ENCODE results near the gene ZNF774. TPM values are rescaled to one million over a fixed set of nuclear protein-coding genes. Genes with fewer than 3 reads are reported as not detected.

ZNF774 gene
- total and polyA plus RNA-seq, 10 of the 15 experiments (the other 5 are each of a cell fraction or from before 2014, with no cell fraction given), result 0.35 to 2.5 (median 1.7) TPM

GRCh38 chr15:90376789-90377188 is 24.7 kb downstream of the ZNF774 start:
- Histone ChIP-seq H3K9me3 (replicated peaks; ENCODE audit: control insufficient read depth, insufficient read depth, low read length) (peaks cover 14% of the 10 kb centered on the region), H3K36me3 (ENCODE audit: control insufficient read depth in 2 of 2, insufficient read depth in 2 of 2, low read length in 1 of 2) (no peaks in the 10 kb centered on the region), H3K9ac (ENCODE audit: control insufficient read depth, insufficient read depth, low read length) (no peak overlapping the region), H3K27ac (ENCODE audit: control insufficient read depth, insufficient read depth) (peak overlapping the region; percentile 1; the same call in 1 of the 2 replicates), H3K4me1 (ENCODE audit: control insufficient read depth, insufficient read depth, low read length) (peaks cover 5% of the 10 kb centered on the region; the same call in 1 of the 2 replicates), H3K4me3 (no peak overlapping the region), H3K79me2 (ENCODE audit: control insufficient read depth, insufficient read depth, low read length) (no peaks in the 10 kb centered on the region), H2AFZ (ENCODE audit: control insufficient read depth, low read depth, low read length) (peak overlapping the region; percentile 73), H4K20me1 (ENCODE audit: control insufficient read depth, insufficient read depth) (no peaks in the 10 kb centered on the region), H3K27me3 (replicated peaks in 1 of 2; ENCODE audit: control insufficient read depth in 2 of 2, insufficient read depth in 2 of 2, low read length in 1 of 2) (no peaks in the 10 kb centered on the region), H3K4me2 (ENCODE audit: control insufficient read depth, insufficient read depth) (no peak overlapping the region)
- in situ Hi-C loops (cut with MboI) (no loop called here), intact Hi-C loops (cut with micrococcal nuclease; ENCODE audit: unreplicated experiment) (no loop called here)
- TF ChIP-seq, protein P1, sequence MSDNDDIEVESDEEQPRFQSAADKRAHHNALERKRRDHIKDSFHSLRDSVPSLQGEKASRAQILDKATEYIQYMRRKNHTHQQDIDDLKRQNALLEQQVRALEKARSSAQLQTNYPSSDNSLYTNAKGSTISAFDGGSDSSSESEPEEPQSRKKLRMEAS (IDR thresholded peaks at IDR 0.05; ENCODE audit: low read depth, low read length), result no peak
- TF ChIP-seq MTA3 (IDR thresholded peaks at IDR 0.05; ENCODE audit: borderline replicate concordance, low read length) (no peak), GABPA (IDR thresholded peaks at IDR 0.05; ENCODE audit: low read depth) (peak; percentile 64), NFYA (IDR thresholded peaks at IDR 0.05; ENCODE audit: borderline replicate concordance, low read depth, low read length) (no peak), RFX5 (IDR thresholded peaks at IDR 0.05; ENCODE audit: low read depth, low read length) (no peak), E4F1 (IDR thresholded peaks at IDR 0.05; ENCODE audit: borderline replicate concordance, partially characterized antibody) (no peak), SRF (IDR thresholded peaks at IDR 0.05; ENCODE audit: low read depth in 2 of 2, low read length in 2 of 2) (peak in 1 of 2 experiments; percentile 80; a peak in 2 of 4 replicates), RUNX3 (IDR thresholded peaks at IDR 0.05; ENCODE audit: low read length) (peak; percentile 67), ZBTB11 (CRISPR knock-in tag; IDR thresholded peaks at IDR 0.05) (no peak), EED (IDR thresholded peaks at IDR 0.05; ENCODE audit: low read depth) (0 out of 2 replicates have a peak, but pooled peaks have one; percentile 16), HDAC6 (IDR thresholded peaks at IDR 0.05; ENCODE audit: unreplicated experiment) (no peak), SMAD5 (IDR thresholded peaks at IDR 0.05; ENCODE audit: low read depth) (no peak), ETV6 (conservative IDR thresholded peaks at IDR 0.05 in 1 of 2, IDR thresholded peaks at IDR 0.05 in 1 of 2; ENCODE audit: borderline replicate concordance in 1 of 2, low read depth in 1 of 2) (peak in 1 of 2 experiments; percentile 30; a peak in 1 of 4 replicates)
- TF ChIP-seq, protein P2, sequence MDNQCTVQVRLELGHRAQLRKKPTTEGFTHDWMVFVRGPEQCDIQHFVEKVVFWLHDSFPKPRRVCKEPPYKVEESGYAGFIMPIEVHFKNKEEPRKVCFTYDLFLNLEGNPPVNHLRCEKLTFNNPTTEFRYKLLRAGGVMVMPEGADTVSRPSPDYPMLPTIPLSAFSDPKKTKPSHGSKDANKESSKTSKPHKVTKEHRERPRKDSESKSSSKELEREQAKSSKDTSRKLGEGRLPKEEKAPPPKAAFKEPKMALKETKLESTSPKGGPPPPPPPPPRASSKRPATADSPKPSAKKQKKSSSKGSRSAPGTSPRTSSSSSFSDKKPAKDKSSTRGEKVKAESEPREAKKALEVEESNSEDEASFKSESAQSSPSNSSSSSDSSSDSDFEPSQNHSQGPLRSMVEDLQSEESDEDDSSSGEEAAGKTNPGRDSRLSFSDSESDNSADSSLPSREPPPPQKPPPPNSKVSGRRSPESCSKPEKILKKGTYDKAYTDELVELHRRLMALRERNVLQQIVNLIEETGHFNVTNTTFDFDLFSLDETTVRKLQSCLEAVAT (IDR thresholded peaks at IDR 0.05), result no peak
- TF ChIP-seq, protein P3, sequence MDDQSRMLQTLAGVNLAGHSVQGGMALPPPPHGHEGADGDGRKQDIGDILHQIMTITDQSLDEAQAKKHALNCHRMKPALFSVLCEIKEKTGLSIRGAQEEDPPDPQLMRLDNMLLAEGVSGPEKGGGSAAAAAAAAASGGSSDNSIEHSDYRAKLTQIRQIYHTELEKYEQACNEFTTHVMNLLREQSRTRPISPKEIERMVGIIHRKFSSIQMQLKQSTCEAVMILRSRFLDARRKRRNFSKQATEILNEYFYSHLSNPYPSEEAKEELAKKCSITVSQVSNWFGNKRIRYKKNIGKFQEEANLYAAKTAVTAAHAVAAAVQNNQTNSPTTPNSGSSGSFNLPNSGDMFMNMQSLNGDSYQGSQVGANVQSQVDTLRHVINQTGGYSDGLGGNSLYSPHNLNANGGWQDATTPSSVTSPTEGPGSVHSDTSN (IDR thresholded peaks at IDR 0.05; ENCODE audit: insufficient replicate concordance, low read depth, low read length), result no peak
- DNase-seq (ENCODE audit: low read depth, low spot score) (no peak), FAIRE-seq (no peak), ATAC-seq (no peak)
- ChIA-PET POLR2A (no interaction called here), CTCF (interaction anchor here (2.0 kb wide), 1 partner anchor 57 kb away, joined by 6 read pairs; no protein-coding TSS in a partner anchor), RAD21 (ENCODE audit: unreplicated experiment) (no interaction called here), SMC1A (ENCODE audit: uncharacterized antibody, unreplicated experiment) (interaction anchor here (1.2 kb wide), 1 partner anchor 13 kb away, joined by 3 read pairs; no protein-coding TSS in a partner anchor)
- 36% methylated on average over 6 of the region's 6 CpGs for WGBS (ENCODE audit: insufficient coverage, insufficient replicate concordance, low lambda C conversion rate, missing lambda C conversion rate)
- no TSS peak for BruUV-seq (replicated peaks)
